IPS DF 6.9 (cell line): ENCODE data around the gene TBC1D8.

Source experiments
- DNase-seq: peaks from one replicate; pipeline ENCODE4 v3.0.0-alpha.2; 2013; ENCODE audit warnings: low read depth, low spot score
- H3K27ac ChIP-seq: one replicate; pipeline ENCODE4 v1.5.1; 2013; ENCODE audit warnings: low read length, control low read depth
- H3K27me3 ChIP-seq: 2 replicates; pipeline ENCODE4 v1.6.1; 2013; ENCODE audit warnings: mild to moderate bottlenecking, low read length; ENCODE audit not compliant: control insufficient read depth, insufficient read depth
- H3K36me3 ChIP-seq: 2 replicates; pipeline ENCODE4 v1.6.1; 2013; ENCODE audit warnings: low read length; ENCODE audit not compliant: control insufficient read depth, insufficient read depth
- H3K4me1 ChIP-seq: 2 replicates; pipeline ENCODE4 v1.6.1; 2013; ENCODE audit warnings: low read length; ENCODE audit not compliant: control insufficient read depth, insufficient read depth
- H3K4me3 ChIP-seq: 2 replicates; pipeline ENCODE4 v1.5.1; 2013; ENCODE audit warnings: mild to moderate bottlenecking, low read length
- H3K9me3 ChIP-seq: 2 replicates; pipeline ENCODE4 v1.6.1; 2013; ENCODE audit warnings: low read length, inconsistent platforms; ENCODE audit not compliant: control insufficient read depth, insufficient read depth
- WGBS: extraction: QIAGEN DNeasy Blood & Tissue Kit; methylation state at CpG from one replicate; pipeline ENCODE4 v1.1.7; 2013; ENCODE audit warnings: mixed read lengths, missing lambda C conversion rate; ENCODE audit not compliant: insufficient read length, insufficient coverage; 5-methylcytosine and 5-hydroxymethylcytosine counted together

The TBC1D8 gene

GRCh38 chr2:101113441-101114267 lies 37.5 kb downstream of the TBC1D8 start:
- peaks cover 9% of the 10 kb centered on the region for H3K4me1 ChIP-seq
- H3K36me3 ChIP-seq: no peaks in the 10 kb centered on the region
- WGBS: no CpG with 5 or more reads among the region's 10 CpGs
- peak; percentile 25 for DNase-seq
- no peaks in the 10 kb centered on the region for H3K9me3 ChIP-seq
- H3K27me3 ChIP-seq: no peaks in the 10 kb centered on the region
- peak overlapping the region; percentile 33 for H3K27ac ChIP-seq
- H3K4me3 ChIP-seq: no peak overlapping the region

DNA sequence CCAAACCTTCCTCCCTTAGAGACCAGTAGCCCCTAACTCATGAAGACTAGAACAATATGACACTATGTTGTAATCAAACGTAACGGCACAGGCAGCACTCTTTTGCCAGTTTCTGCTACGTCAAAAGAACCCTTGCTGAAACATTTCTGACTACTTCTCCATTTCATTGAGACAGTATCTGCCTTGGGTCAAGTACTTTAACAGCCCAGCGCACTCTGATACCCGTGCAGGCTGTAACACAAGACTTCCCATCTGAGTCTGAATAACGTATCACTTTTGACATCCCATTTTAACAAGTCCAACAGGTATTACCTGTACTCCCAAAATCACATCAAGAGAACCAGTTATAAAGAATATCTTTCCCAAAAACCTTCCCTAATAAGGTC lies 38.4 kb downstream of the TBC1D8 start:
- Histone ChIP-seq H3K27me3 (no peaks in the 10 kb centered on the region), H3K27ac (no peak overlapping the region), H3K9me3 (no peaks in the 10 kb centered on the region), H3K4me1 (peaks cover 9% of the 10 kb centered on the region), H3K4me3 (no peak overlapping the region), H3K36me3 (no peaks in the 10 kb centered on the region)
- no CpG with 5 or more reads among the region's 6 CpGs for WGBS
- no peak for DNase-seq

DNA sequence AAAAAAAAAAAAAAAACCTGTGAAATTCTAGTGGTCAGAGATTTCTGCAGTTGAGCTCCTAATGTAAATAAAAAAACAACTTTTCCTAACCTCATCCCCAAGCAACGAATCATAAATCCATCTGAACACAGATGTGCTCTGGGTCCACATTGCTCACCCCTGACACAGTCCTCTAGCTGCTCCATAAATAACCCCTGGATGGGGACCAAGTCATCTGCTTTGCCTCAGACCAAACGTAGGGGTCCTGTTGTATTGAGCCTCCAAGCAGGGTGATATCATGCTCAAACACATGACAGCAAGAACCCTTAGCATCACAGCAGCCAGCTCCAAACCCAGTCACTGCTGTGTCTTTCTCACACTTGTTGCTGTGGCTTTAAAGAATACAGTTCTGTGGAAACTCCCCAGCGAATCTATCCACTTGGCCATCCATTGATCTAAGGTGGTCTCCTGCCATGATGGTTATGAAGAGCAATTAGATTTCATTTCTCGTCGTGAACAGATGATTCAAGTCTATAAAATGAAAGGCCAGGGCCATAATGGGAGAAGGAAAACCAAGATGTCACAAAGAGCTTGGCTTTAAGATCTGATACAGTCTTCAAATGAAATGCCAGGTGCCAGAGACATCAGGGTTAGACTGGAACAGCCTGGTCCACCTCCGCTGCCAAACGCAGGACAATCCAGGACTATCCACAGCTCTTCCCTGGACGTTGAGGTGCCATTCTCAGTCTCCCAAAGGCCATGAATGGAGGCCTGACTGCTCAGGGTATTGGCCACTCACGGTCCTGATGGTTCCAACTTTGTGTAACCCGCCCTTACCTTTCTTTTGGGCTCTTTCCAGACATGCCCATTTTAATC lies 39.0 kb downstream of the TBC1D8 start:
- DNase-seq: no peak
- H3K4me1 ChIP-seq: peaks cover 9% of the 10 kb centered on the region
- WGBS: no CpG with 5 or more reads among the region's 10 CpGs
- no peak overlapping the region for H3K4me3 ChIP-seq
- no peak overlapping the region for H3K27ac ChIP-seq
- no peaks in the 10 kb centered on the region for H3K9me3 ChIP-seq
- H3K27me3 ChIP-seq: no peaks in the 10 kb centered on the region
- no peaks in the 10 kb centered on the region for H3K36me3 ChIP-seq

GRCh38 chr2:101111262-101111838 lies 39.8 kb downstream of the TBC1D8 start:
- Histone ChIP-seq H3K27ac (no peak overlapping the region), H3K36me3 (no peaks in the 10 kb centered on the region), H3K27me3 (no peaks in the 10 kb centered on the region), H3K4me1 (peaks cover 9% of the 10 kb centered on the region), H3K9me3 (no peaks in the 10 kb centered on the region), H3K4me3 (no peak overlapping the region)
- no CpG with 5 or more reads among the region's 18 CpGs for WGBS
- no peak for DNase-seq

DNA sequence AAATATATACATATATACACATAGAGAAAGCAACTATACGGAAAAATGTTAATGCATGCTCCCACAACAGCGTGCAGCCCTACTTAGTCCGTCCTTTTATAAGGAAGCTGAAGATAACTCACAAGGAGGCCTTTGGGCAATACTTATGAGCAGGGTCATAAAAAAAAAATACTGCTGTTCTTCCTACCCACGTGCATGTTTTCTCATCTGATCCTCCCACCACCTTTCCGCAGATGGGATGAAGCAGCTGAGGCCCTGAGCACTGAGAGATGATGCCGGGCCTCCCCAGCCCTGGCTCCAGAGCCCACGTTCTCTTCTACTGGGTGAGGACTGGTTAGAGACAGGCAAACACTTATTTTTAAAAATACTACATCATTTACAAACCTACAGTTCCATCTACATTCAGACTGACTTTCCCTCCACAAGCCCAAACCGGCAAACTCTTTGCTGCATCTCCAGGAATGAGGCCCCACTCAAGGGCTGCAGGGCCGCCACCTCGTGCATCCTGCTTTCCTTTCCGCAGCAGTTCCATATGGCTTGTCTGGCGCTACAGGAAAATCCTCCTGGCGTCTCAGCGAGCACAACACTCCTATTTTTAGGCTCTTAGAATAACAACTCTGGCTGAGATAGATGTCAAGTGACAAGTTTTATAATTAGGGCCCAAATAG lies 41.6 kb downstream of the TBC1D8 start:
- DNase-seq: no peak
- Histone ChIP-seq H3K9me3 (no peaks in the 10 kb centered on the region), H3K27me3 (no peaks in the 10 kb centered on the region), H3K4me3 (no peak overlapping the region), H3K4me1 (peaks cover 5% of the 10 kb centered on the region), H3K27ac (no peak overlapping the region), H3K36me3 (no peaks in the 10 kb centered on the region)
- no CpG with 5 or more reads among the region's 14 CpGs for WGBS

GRCh38 chr2:101108357-101108756 lies 42.8 kb downstream of the TBC1D8 start:
- Histone ChIP-seq H3K4me1 (peaks cover 5% of the 10 kb centered on the region), H3K4me3 (no peak overlapping the region), H3K36me3 (no peaks in the 10 kb centered on the region), H3K27ac (no peak overlapping the region), H3K27me3 (no peaks in the 10 kb centered on the region), H3K9me3 (no peaks in the 10 kb centered on the region)
- WGBS: no CpG with 5 or more reads among the region's 8 CpGs
- DNase-seq: no peak

- Histone ChIP-seq H3K4me3 (no peak overlapping the region), H3K9me3 (no peaks in the 10 kb centered on the region), H3K36me3 (no peaks in the 10 kb centered on the region), H3K27ac (no peak overlapping the region), H3K4me1 (no peaks in the 10 kb centered on the region; the same call in 1 of the 2 replicates), H3K27me3 (no peaks in the 10 kb centered on the region)
- no peak for DNase-seq
- no CpG with 5 or more reads among the region's 1 CpG for WGBS
These were observed 43.9 kb downstream of the TBC1D8 start for GRCh38 chr2:101107241-101107640.

GRCh38 chr2:101106453-101107181 lies 44.6 kb downstream of the TBC1D8 start:
- no peak overlapping the region for H3K27ac ChIP-seq
- WGBS: no CpG with 5 or more reads among the region's 12 CpGs
- H3K36me3 ChIP-seq: no peaks in the 10 kb centered on the region
- H3K9me3 ChIP-seq: no peaks in the 10 kb centered on the region
- no peak overlapping the region for H3K4me3 ChIP-seq
- DNase-seq: no peak
- H3K27me3 ChIP-seq: no peaks in the 10 kb centered on the region
- no peaks in the 10 kb centered on the region; the same call in 1 of the 2 replicates for H3K4me1 ChIP-seq

GRCh38 chr2:101105654-101106053 lies 45.5 kb downstream of the TBC1D8 start:
- H3K36me3 ChIP-seq: no peaks in the 10 kb centered on the region
- no CpG with 5 or more reads among the region's 4 CpGs for WGBS
- no peak overlapping the region for H3K27ac ChIP-seq
- no peaks in the 10 kb centered on the region; the same call in 1 of the 2 replicates for H3K4me1 ChIP-seq
- H3K4me3 ChIP-seq: no peak overlapping the region
- DNase-seq: no peak
- H3K9me3 ChIP-seq: no peaks in the 10 kb centered on the region
- no peaks in the 10 kb centered on the region for H3K27me3 ChIP-seq
